OCI-LY7 (cell line): ENCODE measurements around the gene LRP1B.

ENCODE experiments used
- EZH2phosphoT487 ChIP-seq: fragments of 200-600 bp; sonication (generic); IDR thresholded peaks from 2 replicates; pipeline ENCODE4 v1.6.1; 2018; ENCODE audit warnings: low read depth, borderline replicate concordance, mild to moderate bottlenecking, mixed run types, antibody characterized with exemption, low read length, moderate library complexity, mixed read lengths
- TF ChIP-seq, protein P1 (sequence below): fragments of 200-600 bp; sonication (generic); conservative IDR thresholded peaks from 2 replicates; pipeline ENCODE4 v1.5.1; 2014; ENCODE audit warnings: mild to moderate bottlenecking, antibody characterized with exemption, low read length, moderate library complexity, mixed read lengths

DNA sequence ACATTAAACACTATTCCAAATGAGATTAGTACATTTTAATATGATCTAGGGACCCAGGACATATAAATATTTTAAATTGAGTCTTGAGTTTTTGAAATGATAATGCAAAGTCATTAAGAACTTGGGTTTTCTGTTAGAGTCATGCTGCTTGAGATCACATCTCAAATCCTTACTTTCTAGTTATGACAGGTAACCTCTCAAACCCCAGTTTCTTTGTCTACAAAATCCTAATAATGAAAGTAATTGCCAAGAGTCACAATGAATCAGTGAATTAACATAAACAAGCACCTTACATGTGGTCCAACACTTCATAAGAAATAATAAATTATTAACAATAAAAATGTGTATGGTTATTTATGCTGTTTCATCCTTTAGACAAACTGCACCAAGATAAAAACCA lies 607.6 kb downstream of the LRP1B start:
- TF ChIP-seq, protein P1, sequence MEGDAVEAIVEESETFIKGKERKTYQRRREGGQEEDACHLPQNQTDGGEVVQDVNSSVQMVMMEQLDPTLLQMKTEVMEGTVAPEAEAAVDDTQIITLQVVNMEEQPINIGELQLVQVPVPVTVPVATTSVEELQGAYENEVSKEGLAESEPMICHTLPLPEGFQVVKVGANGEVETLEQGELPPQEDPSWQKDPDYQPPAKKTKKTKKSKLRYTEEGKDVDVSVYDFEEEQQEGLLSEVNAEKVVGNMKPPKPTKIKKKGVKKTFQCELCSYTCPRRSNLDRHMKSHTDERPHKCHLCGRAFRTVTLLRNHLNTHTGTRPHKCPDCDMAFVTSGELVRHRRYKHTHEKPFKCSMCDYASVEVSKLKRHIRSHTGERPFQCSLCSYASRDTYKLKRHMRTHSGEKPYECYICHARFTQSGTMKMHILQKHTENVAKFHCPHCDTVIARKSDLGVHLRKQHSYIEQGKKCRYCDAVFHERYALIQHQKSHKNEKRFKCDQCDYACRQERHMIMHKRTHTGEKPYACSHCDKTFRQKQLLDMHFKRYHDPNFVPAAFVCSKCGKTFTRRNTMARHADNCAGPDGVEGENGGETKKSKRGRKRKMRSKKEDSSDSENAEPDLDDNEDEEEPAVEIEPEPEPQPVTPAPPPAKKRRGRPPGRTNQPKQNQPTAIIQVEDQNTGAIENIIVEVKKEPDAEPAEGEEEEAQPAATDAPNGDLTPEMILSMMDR: no peak
- no peak for TF ChIP-seq EZH2phosphoT487
